EH (cell line): ENCODE measurements around the gene ITGB7.
A peak's percentile ranks its signal among the peaks of the same experiment; 100 is the strongest.

Source experiments
- DNase-seq: peaks from one replicate; pipeline ENCODE4 v3.0.0-alpha.2; 2015; ENCODE audit warnings: low read depth

ITGB7 gene

DNA sequence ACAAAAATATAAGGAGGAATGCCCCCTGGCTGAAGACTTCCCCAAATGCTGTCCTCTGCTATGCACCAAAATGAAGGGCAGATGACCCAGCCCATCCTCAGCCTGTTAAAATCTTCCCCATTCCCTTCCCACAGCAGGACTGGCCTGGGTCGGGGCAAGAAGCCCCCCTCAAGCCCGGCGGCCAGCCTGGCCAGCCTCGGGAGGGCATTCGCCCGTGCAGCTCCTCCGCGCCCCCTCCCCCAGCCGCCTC is 24.5 kb upstream of the ITGB7 start:
- peak; percentile 43 for DNase-seq

DNA sequence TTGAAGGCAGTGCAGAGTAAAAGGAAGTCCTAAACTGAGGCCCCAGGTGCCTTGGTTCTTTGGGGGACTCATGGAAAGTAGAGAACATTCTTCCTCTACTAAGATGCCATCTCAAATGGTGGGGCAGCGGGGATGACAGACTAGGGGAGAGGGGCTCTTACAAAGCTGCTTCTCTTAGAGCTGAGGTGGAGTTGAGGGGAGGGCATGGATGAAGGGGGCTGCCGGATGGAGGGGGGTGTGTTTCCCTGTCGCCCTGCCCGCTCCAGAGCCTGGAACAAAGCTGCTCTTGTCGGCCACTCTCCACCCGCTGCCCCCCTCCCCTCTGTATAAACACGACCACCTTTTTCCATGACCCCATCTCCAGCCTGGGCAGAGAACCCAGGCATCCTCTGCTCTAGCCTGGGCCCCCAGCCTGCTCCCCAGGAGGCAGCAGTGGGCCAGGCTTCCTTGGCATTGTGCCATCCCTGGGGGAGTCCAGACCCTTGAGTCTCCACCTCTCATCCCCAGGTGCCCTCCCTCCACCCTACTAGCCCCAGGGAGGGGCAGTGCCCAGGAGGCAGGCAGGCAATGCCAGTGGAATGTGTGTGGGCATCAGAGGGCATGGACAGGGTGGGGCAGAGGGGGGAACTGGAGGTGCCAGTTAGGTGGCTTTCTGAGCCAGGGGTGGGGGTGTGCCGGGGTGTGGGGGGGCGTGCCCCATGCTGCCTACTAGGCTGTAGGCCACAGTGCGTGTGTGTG is 23.2 kb upstream of the ITGB7 start:
- DNase-seq, result no peak

DNA sequence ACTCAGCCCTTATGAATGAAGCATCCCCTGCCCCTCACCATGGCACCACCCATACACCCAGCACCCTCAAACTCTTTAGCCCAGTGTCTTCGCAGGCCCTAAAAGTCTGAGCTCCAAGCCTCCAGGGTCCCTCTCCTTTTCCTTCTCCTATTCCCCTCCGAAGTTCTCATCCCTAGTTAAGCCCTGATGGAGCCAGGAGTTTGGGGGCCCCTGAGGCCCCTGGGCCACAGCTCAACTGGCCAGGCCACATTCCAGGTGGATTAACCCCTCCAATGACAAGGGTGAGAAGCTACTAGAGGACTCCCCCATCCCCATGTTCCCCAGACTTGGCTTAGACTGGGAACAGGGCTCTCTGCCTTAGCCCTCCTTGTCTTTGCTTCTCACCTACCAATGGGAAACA is 22.4 kb upstream of the ITGB7 start:
- no peak for DNase-seq

DNA sequence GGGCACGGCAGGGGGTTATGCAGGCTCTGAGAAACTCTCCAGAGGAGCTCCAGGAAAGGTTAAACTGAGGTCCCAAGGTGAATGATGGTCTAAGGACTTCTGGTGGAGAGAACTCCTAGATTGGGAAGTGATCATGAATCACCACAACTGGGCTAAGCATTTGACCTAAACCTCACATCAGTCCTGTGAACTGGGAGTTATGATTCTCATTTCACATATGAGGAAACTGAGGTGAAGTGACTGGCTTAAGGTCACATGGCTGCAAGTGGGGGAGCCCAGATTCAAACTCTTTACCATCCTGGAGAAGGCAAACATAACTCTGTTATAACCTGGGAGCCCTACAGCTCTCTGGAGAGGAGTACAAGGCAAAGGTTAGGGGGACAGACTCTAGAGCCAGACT is 20.8 kb upstream of the ITGB7 start:
- DNase-seq, result no peak

DNA sequence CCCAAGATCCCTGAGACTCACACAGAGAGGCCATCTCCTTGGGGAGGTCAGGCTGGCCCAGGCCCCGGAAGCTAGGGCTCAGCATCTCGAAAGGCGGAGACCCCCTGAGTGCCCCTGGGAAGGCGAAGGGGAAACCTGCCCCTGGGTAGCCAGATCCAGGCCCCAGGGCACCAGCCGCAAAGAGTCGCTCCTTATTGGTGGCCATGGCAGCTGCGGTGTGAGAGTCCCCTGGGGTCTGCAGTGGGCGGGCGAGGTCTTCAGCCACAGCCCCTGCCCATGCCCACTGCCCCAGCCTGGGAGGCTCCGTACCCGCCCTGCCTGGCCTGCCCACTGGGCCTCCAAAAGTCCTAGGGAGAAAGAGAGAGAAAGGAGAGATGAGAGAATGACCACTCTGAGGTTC is 20.3 kb upstream of the ITGB7 start:
- no peak for DNase-seq

DNA sequence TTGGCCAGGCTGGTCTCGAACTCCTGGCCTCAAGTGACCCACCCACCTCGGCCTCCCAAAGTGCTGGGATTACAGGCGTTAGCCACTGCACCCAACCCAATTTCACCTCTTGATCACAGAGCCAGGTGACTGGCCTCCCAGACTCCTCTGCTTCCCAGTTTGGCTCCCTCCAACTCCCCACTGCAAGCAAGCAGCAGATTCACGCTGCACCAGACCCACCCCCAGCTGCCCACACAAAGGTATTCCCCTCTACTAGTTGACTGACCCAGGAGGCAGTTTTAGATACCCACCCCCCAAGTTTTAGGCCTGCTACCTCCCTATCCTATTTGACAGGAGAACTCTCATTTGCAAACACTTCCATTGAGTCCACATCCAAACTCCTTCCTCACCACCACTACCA is 19.8 kb upstream of the ITGB7 start:
- no peak for DNase-seq

DNA sequence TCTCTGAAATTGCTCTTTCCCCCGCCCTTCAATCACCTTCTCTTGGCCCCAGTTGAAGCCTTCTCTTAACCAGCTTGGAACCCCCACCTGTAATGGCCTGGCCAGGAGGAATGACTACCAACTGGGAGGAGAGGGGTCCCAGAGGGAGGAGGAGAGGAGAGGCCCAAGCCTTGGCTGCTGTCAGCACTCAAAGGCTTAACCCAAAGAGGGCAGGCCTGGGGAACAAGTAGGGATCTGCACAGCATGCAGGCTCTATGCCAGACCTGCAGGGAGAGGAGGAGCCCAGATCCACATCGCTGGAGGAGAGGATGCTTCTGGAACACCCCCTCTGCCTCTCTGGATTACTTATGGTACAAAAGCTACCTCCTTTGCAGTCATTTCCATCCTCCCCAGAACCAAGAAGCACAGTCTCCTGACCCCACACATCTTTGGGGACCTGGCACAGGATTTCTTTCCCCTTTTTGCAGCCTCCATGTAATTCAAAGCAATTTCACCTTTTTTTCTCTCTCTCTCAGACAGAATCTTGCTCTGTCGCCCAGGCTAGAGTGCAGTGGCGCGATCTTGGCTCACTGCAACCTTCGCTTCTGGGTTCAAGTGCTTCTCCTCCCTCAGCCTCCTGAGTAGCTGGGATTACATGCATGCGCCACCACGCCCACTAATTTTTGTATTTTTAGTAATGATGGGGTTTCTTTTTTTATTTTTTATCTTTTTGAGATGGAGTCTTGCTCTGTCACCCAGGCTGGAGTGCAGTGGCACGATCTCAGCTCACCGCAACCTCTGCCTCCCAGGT is 18.8 kb upstream of the ITGB7 start:
- no peak for DNase-seq

DNA sequence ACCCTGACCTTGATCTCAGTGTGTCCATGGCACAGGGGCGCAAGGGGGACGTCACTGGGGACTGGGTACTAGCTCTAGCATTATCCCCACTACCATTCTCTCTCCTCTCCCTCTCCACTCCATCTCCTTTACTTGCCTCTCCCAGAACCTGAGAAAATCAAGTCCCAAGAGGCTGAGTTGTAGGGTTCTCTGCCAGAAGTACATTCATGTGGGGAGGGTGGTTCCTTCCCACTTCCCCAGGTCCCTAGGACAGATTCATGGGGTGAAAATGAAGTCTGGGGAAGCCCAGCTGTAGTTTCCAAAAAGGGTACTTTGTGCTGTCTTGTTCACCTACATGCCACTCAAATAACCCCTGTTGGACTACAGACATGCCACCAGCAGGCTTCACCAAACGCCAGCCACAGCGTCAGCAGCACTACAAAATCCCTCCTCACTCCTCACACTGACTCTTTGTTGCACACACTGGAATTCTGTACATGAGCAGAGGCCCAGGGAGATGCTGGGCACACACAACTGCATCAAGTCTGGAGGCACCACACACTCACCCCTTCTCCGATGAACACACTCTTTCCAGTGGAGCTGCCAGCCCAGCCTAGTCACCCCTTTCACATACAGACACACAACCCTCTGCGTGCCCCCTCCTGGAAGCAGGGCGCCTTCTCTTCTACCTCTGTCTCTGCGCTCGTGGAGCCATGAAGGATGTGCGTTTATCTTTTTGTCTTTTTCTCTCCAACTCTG is 18.0 kb upstream of the ITGB7 start:
- no peak for DNase-seq

DNA sequence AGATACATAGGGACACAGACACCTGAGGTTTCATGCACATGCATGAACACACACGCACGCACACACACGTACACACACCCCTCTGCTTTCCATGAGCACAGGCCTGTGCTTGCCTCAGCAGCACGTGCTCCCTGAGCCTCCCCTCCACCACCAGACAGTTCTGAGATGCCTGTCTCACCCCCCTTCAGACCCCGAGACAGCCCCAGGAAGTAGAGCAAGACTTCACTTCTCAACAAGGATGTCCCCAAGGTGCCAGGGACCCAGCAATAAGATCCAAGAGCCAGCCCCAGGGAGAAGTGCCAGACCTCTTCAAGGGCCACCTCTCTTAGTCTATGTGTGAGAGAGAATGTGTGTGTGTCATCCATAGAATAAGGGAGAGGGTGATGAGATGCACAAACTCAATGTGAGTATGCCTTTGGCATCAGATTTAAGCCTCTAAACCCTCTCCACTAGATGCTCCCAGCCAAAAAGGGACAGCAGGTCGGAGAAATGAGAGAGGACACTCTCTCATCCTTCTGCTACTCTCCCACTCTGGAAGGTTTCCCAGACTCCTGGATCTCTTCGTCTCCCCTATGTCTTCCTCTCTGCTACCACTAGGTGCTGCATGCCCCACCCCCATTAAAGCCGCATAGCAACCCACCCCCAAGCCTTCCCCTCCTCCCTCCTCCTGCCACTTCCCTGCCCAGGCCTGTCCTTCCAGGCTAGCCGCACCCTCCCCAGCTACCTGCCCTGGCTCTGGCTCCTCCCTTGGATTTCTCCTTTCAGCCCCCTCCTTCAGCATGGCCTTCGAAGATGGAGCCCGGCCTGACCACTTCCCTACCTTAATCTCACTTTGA is 17.2 kb upstream of the ITGB7 start:
- DNase-seq, result peak; percentile 41

DNA sequence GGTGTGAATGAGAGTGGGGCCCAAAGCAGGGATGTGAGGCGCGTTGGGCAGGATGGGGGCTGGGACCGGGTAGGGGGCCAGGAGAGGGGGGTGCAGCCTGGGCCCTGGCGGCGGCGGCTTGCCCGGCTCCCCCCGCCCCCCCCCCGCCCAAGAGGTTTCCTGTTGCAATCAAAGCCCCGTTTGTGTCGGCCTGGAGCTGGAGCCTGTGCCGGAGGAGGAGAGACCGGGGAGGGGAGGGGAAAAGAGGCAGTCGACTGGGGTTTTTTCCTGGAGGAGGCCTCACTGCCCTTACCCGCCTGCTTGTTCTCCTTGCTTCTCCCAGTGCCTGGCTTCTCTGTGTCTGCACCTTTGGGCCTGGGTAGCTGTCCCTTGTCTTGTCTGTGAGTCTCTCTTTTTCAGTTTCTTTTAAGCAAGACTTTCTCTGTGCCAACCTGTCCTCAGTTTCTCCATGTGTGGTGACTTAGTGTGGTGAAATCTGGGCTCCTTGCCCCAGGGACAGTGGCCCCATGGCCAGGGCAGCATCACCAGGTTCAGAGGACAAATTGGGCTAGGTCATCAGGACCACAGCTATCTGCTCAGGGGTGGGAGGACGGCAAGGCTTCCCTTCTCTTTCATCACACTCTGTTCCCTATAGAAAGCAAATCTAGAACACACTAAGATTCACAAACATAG is 16.5 kb upstream of the ITGB7 start:
- peak; percentile 75 for DNase-seq

DNA sequence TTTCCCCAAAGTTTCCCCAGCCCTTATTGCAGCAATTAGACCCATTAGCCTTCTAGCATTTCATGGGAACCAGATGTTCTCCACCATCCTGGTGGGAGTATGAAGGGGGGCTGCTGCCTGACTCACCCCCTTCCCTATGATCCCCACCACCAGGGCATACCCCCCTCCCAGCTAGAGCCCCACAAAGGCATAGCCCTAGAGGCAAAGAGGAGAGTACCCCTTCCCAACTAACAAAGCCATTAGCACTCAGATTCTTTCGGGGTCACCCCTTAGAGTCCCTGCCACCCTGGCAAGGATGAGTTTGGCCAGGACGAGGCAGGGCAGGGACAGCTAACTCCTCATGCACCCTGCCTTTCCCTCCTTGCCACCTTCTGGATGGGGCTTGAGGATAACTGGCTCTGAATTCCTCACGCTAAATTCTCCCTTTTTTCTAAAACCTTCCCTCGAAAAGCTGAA is 15.8 kb upstream of the ITGB7 start:
- DNase-seq, result no peak

DNA sequence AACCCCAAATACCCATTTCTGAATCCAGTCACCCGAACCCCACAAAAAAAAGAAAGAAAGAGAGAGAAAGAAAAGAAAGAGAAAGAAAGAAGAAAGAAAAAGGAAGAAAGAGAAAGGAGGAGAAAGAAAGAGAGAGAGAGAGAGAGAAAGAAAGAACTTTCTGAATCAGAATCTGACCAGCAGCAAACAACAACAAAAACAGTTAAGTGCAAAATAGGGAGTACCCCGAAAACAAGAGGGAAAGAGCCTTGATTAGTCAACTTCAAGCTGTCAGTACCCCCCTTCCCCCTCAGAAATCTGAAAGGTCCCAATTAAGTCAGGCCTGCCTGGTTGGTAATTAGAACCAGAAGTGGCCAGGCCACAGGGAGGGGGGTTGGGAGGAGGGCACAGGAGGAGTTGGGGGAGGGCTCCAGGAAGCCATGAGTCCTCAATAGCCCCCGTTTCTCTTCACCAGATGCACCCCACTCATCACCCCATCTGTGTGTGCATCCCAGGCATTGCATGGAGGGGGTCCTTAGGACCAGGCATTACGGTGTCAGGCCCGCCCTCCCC is 15.2 kb upstream of the ITGB7 start:
- peak; percentile 73 for DNase-seq

DNA sequence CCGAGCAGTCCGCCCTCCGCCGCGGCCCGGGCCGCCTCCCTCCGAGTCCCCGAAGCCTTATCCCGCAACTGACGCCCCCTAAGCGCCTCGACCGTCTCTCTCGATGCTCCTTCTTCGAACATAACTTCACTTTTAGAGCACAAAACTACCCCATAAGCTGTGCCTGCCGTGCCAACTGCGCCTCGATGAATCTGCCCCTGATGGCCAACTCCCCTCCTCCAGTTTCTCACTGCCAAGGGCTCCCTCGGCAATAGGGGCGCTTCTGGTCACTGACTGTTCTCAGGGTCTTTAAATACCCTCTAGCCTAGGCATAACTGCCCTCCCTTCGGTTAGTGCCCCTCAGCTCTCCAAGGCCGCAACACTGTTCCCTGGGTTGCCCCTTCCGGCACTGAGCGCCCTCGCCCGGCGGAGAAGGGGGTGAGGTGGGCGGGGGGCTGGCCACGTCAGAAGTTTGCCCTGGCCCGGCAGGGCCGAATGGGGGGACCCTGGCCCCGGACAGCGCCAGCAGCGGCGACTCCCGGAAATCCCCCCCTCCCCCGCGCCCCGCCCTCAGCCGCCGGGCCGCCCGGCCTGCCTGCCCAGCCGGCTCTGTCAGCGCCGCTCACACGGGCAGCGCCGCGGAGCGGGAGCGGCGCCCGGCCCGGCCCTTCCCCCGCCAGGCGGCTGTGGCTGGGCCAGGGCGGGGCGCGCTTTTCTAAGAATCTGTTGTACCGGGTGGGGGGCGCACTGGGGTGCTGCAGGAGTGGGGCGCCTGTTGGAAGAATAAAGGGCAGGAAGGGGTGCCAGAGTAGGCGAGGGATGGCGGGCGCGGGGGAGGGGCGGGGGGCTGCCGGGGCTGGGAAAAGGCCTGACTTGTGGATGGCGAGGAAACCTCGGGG is 14.4 kb upstream of the ITGB7 start:
- DNase-seq, result peak; percentile 74

DNA sequence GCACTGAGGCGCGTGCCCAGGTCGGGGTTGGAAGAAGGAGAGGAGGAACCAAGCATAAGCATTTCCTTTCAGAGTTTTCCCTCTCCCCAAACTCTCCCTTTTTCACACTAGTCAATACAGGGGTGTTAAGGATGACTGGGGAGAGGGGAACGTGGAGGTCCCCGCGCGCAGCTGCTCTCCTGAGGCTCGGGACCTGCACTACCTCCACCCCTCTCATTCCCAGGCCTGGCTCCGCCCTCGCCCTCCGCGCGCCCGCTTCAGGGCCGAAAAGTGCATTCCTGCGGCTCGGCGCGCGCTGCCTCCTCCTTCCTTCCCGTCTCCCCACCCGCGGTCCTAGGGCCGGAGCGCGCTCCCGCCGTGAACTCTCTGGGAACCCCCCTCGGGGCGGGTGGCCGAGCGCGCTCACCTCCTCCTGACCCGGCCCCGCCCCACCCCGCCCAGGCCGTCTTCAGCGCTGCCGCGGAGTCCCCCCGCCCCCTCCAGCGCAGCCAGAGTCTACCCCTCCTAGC is 13.7 kb upstream of the ITGB7 start:
- DNase-seq, result peak; percentile 96

DNA sequence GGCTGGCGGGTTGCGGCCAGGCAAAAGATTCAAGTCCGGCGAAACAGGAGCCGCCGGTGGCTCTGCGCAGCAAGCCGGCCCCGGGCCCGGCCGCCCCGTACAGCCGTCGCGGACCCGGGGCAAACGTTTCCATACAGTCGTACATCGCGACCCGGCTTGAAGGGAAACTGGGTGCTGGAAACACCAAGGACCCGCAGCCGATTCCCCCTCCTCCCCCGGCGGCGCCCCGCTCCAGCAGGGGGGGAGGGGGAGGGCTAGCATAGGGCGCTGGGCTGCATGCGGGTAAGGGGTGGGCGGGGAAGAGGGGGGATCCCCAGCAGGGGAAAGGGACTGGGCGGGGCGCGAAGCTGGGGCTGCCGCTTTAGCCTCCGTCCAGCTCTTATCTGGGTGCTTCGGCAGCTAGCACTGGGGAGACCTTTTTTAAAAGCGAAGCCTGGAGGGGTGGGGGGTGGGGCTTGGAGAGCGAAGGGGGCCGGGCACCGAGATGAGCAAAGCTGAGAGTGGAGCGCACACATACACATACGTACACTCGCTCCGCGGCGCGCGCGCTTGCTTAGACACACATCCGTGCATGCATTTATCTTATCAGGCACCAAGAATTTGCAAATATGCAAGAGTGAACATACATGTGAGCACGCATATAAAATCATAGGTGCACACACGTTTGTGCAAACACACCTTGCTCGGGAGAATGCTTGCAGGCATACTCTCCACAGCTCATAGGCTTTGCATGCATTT is 13.1 kb upstream of the ITGB7 start:
- peak; percentile 86 for DNase-seq

DNA sequence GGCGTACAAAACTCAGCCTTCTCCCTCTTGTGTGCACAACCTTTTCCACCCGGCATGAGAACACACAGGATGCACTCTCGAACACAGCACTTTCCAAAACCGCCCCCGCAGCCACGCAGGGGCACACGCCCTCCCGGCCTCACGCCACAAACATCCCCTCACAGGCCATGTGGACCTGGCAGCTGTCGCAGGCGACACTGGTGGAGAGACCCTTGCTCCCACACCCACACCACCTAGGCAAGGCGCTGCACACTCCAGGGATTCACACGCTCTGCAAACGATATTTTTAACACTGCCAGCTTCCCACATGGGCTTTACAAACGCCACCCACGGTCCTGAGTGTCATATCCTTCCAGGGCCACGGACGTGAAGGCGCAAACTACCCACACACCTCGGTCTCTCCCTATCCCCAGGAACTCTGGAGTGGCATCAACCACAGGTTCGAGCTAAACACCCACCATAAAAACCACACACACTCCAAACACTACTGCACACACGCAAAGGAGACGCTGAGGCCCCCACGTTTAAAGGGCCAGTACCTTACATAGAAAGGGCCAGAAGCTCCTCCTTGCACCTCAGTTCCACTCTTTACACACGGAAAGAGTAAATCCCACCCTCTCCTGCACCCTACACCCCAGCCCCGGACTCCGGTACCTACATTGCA is 12.4 kb upstream of the ITGB7 start:
- DNase-seq, result peak; percentile 66

DNA sequence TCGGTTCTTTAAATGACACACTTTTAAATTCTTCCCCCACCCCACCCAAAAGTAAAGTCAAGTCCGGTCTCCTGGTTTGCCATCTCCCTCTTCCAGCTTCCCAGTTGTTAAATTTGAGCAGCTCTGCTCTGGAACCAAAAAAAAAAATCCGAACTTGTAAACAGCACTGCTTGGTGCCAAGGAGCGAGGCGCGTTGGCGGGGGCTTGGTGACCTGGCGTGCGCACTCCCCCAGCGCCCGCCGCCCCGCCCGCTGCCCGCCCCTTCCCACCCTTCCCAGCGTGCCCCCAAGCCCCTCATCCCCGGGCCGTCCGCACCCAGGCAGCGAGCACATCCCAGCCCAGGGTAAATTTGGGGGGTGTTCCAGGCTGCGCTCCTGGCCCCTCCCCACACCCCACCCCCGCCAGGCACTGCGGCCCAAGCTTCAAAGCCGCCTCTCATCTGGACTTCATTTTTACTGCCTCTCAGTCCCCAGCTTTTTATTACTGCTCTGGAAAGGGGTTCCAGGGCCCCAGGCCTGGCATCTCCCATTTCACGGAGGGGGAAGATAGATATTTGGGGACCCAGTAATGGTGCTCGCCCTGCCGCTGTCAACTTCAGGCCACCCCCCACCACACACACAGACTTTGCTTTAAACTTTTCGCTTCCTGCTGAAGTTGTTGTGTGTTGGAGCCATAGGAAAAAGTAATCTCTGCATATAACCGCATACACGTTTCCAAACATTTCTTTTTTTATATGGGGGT is 11.7 kb upstream of the ITGB7 start:
- DNase-seq, result peak; percentile 41

DNA sequence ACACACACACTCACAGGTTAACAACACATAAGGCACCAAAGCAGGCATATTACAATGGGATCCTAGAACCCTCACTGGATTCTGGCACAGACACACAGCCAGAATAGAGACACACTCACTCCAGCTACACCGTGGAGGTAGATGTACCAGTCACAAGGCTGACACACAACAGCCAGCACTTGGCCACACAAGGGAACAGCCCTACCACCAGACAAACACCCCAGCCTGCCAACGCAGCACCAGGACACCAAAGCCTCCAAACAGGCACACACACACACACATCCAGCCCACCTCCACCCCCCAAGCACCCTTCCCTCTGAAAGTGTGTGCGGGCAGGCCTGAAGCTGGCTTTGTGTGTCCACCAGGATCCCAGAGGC is 10.9 kb upstream of the ITGB7 start:
- DNase-seq, result no peak
